Fibroblast of skin of left quadriceps (primary cell): ENCODE results near the gene NFATC3.

ENCODE experiments used
- DNase-seq, 2 experiments: peaks; one replicate each; pipeline ENCODE4 v3.0.0-alpha.2; 2013; ENCODE audit warnings: low read depth in 2 of 2

NFATC3 gene

DNA sequence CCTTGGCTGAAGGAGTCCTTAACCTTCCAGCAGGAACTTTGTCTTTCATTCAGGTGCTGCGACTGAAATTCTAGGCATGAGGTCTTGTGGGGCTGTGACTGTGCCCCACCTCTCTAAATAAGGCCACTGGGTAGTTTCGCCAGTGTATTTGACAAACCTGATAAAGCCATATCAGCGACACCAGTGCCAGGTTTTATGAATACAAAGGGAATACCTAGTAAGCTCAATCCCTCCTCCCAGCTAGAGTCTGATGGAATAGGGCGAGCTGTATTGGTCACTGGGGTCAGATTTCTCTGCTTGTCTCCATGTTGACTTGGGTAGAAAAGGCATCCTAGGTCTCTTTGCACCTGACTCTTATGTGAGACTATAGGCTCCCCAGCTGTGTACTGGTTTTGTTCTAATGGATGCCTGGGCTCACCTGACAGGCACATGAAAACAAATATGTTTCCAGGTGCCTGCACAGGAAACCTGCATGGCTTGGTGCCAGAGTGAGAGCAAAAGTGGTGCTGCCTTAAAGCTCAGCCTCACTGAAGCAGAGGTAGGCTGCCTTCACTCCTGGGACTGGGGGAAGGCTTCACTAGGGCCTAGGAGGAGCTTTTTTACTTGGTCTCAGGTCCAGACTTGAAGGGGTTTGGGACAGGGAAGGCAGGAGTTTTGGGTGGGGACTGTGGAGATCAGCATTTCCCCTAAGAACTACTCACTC lies 187.5 kb downstream of the NFATC3 start:
- no peak for DNase-seq

DNA sequence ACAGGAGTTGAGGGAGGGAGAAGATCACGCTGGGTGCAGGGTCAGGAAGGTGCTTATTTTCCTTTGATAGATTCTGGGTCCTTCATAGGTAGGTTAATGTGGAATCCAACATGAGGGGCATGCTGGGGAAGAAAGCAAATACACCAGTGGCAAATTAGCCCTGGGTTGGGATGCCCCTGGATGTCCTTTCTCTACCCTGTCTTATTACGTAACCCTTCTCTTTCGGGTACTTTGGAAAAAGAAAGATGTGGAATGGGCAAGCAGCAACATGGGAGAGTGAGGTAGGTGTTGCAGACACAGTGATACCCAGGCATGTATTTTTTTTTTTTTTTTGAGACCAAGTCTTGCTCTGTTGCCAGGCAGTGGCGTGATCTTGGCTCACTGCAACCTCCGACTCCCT lies 188.3 kb downstream of the NFATC3 start:
- DNase-seq, result no peak

DNA sequence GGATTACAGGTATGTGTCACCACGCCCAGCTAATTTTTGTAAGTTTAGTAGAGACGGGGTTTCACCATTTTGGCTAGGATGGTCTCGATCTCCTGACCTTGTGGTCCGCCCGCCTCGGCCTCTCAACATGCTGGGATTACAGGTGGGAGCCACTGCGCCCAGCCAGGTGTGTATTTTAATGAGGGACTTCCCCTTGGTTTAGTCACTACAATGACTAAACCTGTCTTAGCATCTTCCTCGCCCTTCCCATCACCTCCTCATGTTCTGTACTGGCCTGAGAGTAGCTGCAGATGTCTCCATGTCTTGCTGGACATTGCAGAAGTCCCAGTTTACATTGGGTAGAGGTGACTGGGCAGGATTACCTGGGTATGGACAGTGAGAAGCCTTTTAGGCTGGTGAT lies 188.7 kb downstream of the NFATC3 start:
- no peak for DNase-seq

DNA sequence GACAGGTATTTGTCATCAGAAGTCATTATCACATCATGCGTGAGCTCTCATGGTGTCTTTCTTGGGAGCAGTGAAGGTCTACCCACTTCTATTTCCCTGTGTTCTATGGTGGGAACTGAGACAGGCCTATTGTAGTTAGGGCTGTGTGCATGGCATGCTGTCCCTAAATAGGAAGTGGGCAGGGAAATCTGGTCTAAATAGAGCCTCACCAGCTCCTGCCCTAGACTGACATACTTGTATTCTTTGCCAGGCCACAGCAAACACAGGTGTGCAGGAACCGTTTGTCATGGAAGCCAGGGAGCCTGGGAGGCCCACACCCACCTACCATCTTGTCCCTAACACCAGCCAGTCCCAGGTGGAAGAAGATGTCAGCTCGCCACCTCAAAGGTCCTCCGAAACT lies 189.3 kb downstream of the NFATC3 start:
- no peak for DNase-seq

DNA sequence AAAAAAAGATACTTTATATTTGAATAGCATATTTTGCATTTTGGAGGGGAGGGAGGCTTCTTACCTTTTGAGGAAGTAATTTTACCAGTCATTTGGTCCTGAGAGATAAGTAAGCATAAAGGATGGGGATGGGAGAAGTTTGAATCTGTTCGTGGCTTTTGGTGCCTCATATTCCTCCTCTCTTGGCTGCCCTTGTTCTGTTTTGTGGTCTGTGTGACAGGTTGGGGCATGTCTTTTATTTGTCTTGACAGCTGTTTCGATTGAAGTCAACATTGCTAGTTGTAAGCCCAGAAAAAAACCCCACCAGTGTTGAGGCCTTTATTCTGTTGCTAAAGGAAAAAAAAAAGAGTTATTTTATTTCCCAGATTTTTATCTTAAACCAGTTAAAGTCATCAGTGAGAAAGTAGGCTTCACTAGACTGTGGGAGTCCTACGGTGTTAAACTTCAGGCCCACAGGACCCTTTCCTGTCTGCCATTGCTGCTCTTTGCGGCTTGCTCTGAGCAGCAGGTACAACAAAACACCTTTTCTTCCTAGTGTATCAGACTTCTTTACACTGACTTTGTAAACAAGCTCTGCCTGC lies 190.5 kb downstream of the NFATC3 start:
- no peak for DNase-seq

DNA sequence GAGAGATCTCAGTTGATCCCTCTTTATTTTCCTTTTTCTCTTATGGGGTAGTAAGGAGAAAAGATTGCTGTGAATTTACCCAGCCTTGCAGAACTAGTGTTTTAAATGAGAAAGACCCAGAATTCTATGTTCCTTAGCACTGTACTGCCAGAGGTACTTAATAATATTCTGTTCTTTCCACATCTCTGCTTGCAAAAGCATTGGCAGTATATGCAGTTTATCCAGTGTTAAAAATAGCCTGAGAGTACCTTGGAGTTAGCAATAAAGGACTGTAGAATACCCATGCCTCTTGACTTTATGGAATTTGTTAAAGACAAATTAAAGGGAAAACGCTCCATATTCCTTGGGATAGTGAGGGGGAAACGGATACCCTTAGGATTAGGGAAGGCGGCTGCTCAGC lies 191.1 kb downstream of the NFATC3 start:
- no peak for DNase-seq
